ENCODE data around the gene KAT6B. TPM values are rescaled to one million over a fixed set of nuclear protein-coding genes. Genes with fewer than 3 reads are reported as not detected.
"Not testable (repeated sequence)": the region's sequence is repeated elsewhere in the genome, so short reads cannot be mapped to it uniquely, and the experiment has no call there.

The KAT6B gene
- polyA plus RNA-seq, 1 donor from 2014 or later: 11.5 TPM

- H3K4me2 ChIP-seq (ENCODE audit: low read length): no peak overlapping the region
- H3K79me2 ChIP-seq (replicated peaks; ENCODE audit: insufficient read depth, low read length): peaks cover 35% of the 10 kb centered on the region
- H4K20me1 ChIP-seq (ENCODE audit: insufficient read depth): no peaks in the 10 kb centered on the region
- H3K27ac ChIP-seq (ENCODE audit: low read length): no peak overlapping the region
- no peak overlapping the region for H3K4me3 ChIP-seq (ENCODE audit: low read length)
- no peak overlapping the region for H2AFZ ChIP-seq (ENCODE audit: low read depth, low read length)
- no peaks in the 10 kb centered on the region for H3K9me3 ChIP-seq (ENCODE audit: low read length)
- no peaks in the 10 kb centered on the region for H3K27me3 ChIP-seq (ENCODE audit: insufficient read depth, low read depth, low read length)
- H3K9ac ChIP-seq (ENCODE audit: low read length): no peak overlapping the region
- TF ChIP-seq EZH2 (IDR thresholded peaks at IDR 0.05; ENCODE audit: borderline replicate concordance, insufficient read depth, low read length, poor library complexity, severe bottlenecking) (no peak), SMC3 (conservative IDR thresholded peaks at IDR 0.05; ENCODE audit: poor library complexity) (no peak), POLR2AphosphoS5 (IDR thresholded peaks at IDR 0.05) (no peak), REST (IDR thresholded peaks at IDR 0.05; ENCODE audit: borderline replicate concordance) (no peak), TAF1 (IDR thresholded peaks at IDR 0.05; ENCODE audit: low read depth) (no peak), CTCF (IDR thresholded peaks at IDR 0.05; ENCODE audit: poor library complexity, severe bottlenecking) (no peak), MXI1 (conservative IDR thresholded peaks at IDR 0.05; ENCODE audit: poor library complexity, severe bottlenecking) (no peak)
- H3K36me3 ChIP-seq (ENCODE audit: insufficient read depth, low read length): no peaks in the 10 kb centered on the region
- H3F3A ChIP-seq (ENCODE audit: insufficient read depth, low read length, poor library complexity, severe bottlenecking): no peaks in the 10 kb centered on the region
- no peaks in the 10 kb centered on the region for H3K9me2 ChIP-seq (ENCODE audit: insufficient read depth, low read length)
Observed at GRCh38 chr10:74892839-74893238, 66.4 kb downstream of the KAT6B start.

GRCh38 chr10:74893329-74893728 is 66.9 kb downstream of the KAT6B start:
- not testable (repeated sequence) for H3K27me3 ChIP-seq (ENCODE audit: insufficient read depth, low read depth, low read length); H3F3A ChIP-seq (ENCODE audit: insufficient read depth, low read length, poor library complexity, severe bottlenecking); H3K9me3 ChIP-seq (ENCODE audit: low read length); H3K4me3 ChIP-seq (ENCODE audit: low read length); H4K20me1 ChIP-seq (ENCODE audit: insufficient read depth); H3K27ac ChIP-seq (ENCODE audit: low read length); H3K9me2 ChIP-seq (ENCODE audit: insufficient read depth, low read length); H3K4me2 ChIP-seq (ENCODE audit: low read length); H2AFZ ChIP-seq (ENCODE audit: low read depth, low read length); H3K9ac ChIP-seq (ENCODE audit: low read length); H3K36me3 ChIP-seq (ENCODE audit: insufficient read depth, low read length)
- peaks cover 37% of the 10 kb centered on the region for H3K79me2 ChIP-seq (replicated peaks; ENCODE audit: insufficient read depth, low read length)

- no peak overlapping the region for H3K4me2 ChIP-seq (ENCODE audit: low read length)
Observed at GRCh38 chr10:74896788-74897527, 70.6 kb downstream of the KAT6B start.

More at GRCh38 chr10:74896788-74897527, 70.6 kb downstream of the KAT6B start:
- Histone ChIP-seq H3K36me3 (ENCODE audit: insufficient read depth, low read length) (no peaks in the 10 kb centered on the region), H3F3A (ENCODE audit: insufficient read depth, low read length, poor library complexity, severe bottlenecking) (no peaks in the 10 kb centered on the region), H3K79me2 (replicated peaks; ENCODE audit: insufficient read depth, low read length) (peaks cover 40% of the 10 kb centered on the region), H3K9ac (ENCODE audit: low read length) (no peak overlapping the region), H2AFZ (ENCODE audit: low read depth, low read length) (no peak overlapping the region), H3K9me2 (ENCODE audit: insufficient read depth, low read length) (no peaks in the 10 kb centered on the region), H3K27me3 (ENCODE audit: insufficient read depth, low read depth, low read length) (no peaks in the 10 kb centered on the region), H4K20me1 (ENCODE audit: insufficient read depth) (no peaks in the 10 kb centered on the region), H3K4me3 (ENCODE audit: low read length) (no peak overlapping the region), H3K9me3 (ENCODE audit: low read length) (no peaks in the 10 kb centered on the region), H3K27ac (ENCODE audit: low read length) (no peak overlapping the region)
- TF ChIP-seq RAD21 (conservative IDR thresholded peaks at IDR 0.05) (no peak), REST (IDR thresholded peaks at IDR 0.05; ENCODE audit: borderline replicate concordance) (no peak), SMC3 (conservative IDR thresholded peaks at IDR 0.05; ENCODE audit: poor library complexity) (no peak), CTCF (IDR thresholded peaks at IDR 0.05; ENCODE audit: poor library complexity, severe bottlenecking) (no peak), MXI1 (conservative IDR thresholded peaks at IDR 0.05; ENCODE audit: poor library complexity, severe bottlenecking) (no peak)
